ENCODE data around the gene RBM47.
"Not testable (repeated sequence)": the region's sequence is repeated elsewhere in the genome, so short reads cannot be mapped to it uniquely, and the experiment has no call there.

DNA sequence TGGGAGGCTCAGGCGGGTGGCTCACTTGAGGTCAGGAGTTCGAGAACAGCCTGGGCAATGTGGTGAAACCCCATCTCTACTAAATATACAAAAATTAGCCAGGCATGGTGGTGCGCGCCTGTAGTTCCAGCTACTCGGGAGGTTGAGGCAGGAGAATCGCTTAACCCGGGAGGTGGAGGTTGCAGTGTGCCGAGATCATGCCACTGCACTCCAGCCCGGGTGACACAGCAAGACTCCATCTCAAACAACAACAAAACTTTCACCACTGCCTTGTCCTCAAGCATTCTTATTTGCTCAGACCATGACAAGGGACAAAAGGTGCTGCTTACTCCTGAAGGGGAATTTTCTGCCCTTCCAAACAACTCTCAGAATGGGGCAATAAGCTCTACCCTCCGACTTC lies 194.4 kb downstream of the RBM47 start:
- not testable (repeated sequence) for TF ChIP-seq ZFX (IDR thresholded peaks at IDR 0.05; ENCODE audit: borderline replicate concordance)
- TF ChIP-seq, protein P1, sequence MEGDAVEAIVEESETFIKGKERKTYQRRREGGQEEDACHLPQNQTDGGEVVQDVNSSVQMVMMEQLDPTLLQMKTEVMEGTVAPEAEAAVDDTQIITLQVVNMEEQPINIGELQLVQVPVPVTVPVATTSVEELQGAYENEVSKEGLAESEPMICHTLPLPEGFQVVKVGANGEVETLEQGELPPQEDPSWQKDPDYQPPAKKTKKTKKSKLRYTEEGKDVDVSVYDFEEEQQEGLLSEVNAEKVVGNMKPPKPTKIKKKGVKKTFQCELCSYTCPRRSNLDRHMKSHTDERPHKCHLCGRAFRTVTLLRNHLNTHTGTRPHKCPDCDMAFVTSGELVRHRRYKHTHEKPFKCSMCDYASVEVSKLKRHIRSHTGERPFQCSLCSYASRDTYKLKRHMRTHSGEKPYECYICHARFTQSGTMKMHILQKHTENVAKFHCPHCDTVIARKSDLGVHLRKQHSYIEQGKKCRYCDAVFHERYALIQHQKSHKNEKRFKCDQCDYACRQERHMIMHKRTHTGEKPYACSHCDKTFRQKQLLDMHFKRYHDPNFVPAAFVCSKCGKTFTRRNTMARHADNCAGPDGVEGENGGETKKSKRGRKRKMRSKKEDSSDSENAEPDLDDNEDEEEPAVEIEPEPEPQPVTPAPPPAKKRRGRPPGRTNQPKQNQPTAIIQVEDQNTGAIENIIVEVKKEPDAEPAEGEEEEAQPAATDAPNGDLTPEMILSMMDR (IDR thresholded peaks at IDR 0.05), result not testable (repeated sequence)
